Thyroid gland (tissue), 4 donors: Measurements from ENCODE around the gene MNS1. TPM values are rescaled to one million over a fixed set of nuclear protein-coding genes. Genes with fewer than 3 reads are reported as not detected.
"Not testable (repeated sequence)": the region's sequence is repeated elsewhere in the genome, so short reads cannot be mapped to it uniquely, and the experiment has no call there.

ENCODE experiments used
- DNase-seq, 2 donors: peaks; one replicate each; pipeline ENCODE4 v3.0.0-alpha.2; 2019
- H3K27ac ChIP-seq, 3 donors: fragments of 200-600 bp; sonication (generic); 1 replicate in 2 of 3; 2 replicates in 1 of 3; pipeline ENCODE4 v1.5.1; 2016 to 2019; ENCODE audit warnings: mild to moderate bottlenecking in 1 of 3, moderate library complexity in 1 of 3
- H3K27me3 ChIP-seq: fragments of 200-600 bp; sonication (generic); one replicate; pipeline ENCODE4 v1.5.1; 2019
- H3K36me3 ChIP-seq, 2 donors: fragments of 200-600 bp; sonication (generic); one replicate each; pipeline ENCODE4 v1.5.1; 2016 to 2019
- H3K4me1 ChIP-seq, 2 donors: fragments of 200-600 bp; sonication (generic); one replicate each; pipeline ENCODE4 v1.5.1; 2017 to 2019
- H3K4me3 ChIP-seq, 3 donors: fragments of 200-600 bp; sonication (generic); replicated peaks in 1 of 3; 1 replicate in 2 of 3; 2 replicates in 1 of 3; pipeline ENCODE4 v1.5.1; 2016; ENCODE audit warnings: mild to moderate bottlenecking in 1 of 3
- H3K9me3 ChIP-seq: fragments of 200-600 bp; sonication (generic); one replicate; pipeline ENCODE4 v1.5.1; 2017
- POLR2A ChIP-seq, 2 donors: fragments of 450-650 bp; IDR thresholded peaks; one replicate each; pipeline ENCODE4 v1.6.1; 2017; ENCODE audit warnings: antibody characterized with exemption in 2 of 2, mild to moderate bottlenecking in 2 of 2, moderate library complexity in 1 of 2
- WGBS, 2 donors: methylation state at CpG; one replicate each; pipeline ENCODE4 v1.1.5; 2017; 5-methylcytosine and 5-hydroxymethylcytosine counted together
- intact Hi-C: fragments of 100-400 bp; cut with DNase I; formaldehyde crosslinking; loops from one replicate; pipeline ENCODE4 v1.15.1; 2023
- total RNA-seq, 4 donors: library from RNA; depleted of rRNA; stranded (reverse); fragments of >200 nt; gene quantifications; one replicate each; pipeline ENCODE4 v1.2.3, GENCODE V29; 2016
- TF ChIP-seq, protein P1 (sequence below), 6 experiments: fragments of 200-600 bp in 3 of 6; fragments of 450-650 bp in 3 of 6; sonication (generic) in 3 of 6; IDR thresholded peaks; one replicate each; pipeline ENCODE4 v1.5.1; 2016 to 2019; ENCODE audit warnings: antibody characterized with exemption in 6 of 6, mild to moderate bottlenecking in 2 of 6, inconsistent platforms in 1 of 6, moderate library complexity in 1 of 6

Gene MNS1
- total RNA-seq, 4 donors from 2014 or later, result 0.78 to 1.6 (median 1.4) TPM

DNA sequence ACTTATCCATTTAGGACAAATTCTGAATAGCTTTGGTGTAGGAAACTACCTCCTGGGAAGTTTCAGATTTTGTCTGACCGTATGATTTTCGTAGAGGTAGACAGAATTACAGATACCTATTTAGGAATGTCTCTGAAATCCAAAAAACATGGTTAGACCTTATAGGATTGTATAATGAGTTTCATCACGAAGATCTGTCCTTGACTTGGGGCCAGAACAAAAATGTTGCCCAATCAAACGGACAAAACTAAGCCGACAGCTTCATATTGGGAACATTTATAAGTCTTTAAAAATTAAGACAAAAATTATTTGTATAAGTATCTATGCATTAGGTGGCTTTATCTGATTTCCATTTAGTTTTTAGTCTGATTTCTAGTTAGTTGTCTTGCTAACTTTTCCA, 32.6 kb downstream of the MNS1 start:
- H3K36me3 ChIP-seq, result no peaks in the 10 kb centered on the region
- intact Hi-C loops, result no loop called here
- DNase-seq, result no peak
- no peak overlapping the region for H3K4me3 ChIP-seq
- H3K27me3 ChIP-seq, result no peaks in the 10 kb centered on the region
- no peak overlapping the region for H3K27ac ChIP-seq
- TF ChIP-seq, protein P1, sequence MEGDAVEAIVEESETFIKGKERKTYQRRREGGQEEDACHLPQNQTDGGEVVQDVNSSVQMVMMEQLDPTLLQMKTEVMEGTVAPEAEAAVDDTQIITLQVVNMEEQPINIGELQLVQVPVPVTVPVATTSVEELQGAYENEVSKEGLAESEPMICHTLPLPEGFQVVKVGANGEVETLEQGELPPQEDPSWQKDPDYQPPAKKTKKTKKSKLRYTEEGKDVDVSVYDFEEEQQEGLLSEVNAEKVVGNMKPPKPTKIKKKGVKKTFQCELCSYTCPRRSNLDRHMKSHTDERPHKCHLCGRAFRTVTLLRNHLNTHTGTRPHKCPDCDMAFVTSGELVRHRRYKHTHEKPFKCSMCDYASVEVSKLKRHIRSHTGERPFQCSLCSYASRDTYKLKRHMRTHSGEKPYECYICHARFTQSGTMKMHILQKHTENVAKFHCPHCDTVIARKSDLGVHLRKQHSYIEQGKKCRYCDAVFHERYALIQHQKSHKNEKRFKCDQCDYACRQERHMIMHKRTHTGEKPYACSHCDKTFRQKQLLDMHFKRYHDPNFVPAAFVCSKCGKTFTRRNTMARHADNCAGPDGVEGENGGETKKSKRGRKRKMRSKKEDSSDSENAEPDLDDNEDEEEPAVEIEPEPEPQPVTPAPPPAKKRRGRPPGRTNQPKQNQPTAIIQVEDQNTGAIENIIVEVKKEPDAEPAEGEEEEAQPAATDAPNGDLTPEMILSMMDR (IDR thresholded peaks at IDR 0.05), result no peak
- TF ChIP-seq POLR2A (IDR thresholded peaks at IDR 0.05), result no peak
- H3K9me3 ChIP-seq, result no peaks in the 10 kb centered on the region
- no peaks in the 10 kb centered on the region for H3K4me1 ChIP-seq
- WGBS, 2 donors, result 95% methylated on average over 5 of the region's 5 CpGs

DNA sequence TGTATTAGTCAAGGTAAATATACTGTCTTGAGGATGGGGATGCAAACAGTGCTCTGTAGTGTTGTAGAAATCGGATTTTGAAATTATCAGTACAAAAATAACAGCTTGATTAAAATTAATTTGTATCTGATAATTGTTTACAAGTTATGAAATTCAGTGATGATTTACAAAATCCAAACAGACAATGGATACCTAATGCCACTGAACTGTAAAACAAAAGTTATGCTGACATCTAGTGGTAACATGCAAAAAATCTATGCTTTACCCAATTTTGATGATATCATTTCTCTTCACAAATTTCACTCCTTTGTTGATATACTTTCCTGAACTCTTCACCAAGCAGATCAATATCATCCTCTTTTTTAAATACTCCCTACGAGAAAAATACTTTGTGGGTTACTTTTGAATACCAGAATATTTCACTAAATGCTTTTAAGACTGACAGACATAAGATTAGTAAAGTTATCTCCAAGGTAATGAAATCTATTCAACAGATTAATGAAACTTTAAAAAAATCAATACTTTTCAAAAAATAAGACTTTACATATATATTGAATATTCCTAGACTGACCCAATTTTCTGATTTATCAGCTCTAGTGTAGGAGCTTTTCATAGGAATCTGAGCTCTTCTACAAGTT, 36.0 kb downstream of the MNS1 start:
- WGBS, 2 donors, result 30 to 38% methylated on average over 2 of the region's 2 CpGs
- Histone ChIP-seq H3K27ac (no peak overlapping the region), H3K9me3 (no peaks in the 10 kb centered on the region), H3K36me3 (no peaks in the 10 kb centered on the region), H3K4me3 (no peak overlapping the region), H3K4me1 (no peaks in the 10 kb centered on the region), H3K27me3 (no peaks in the 10 kb centered on the region)
- DNase-seq, result no peak
- intact Hi-C loops, result no loop called here
- TF ChIP-seq POLR2A (IDR thresholded peaks at IDR 0.05), result no peak
- TF ChIP-seq, protein P1 (IDR thresholded peaks at IDR 0.05), result peak in 5 of 6 experiments; percentile 8 to 55 (median 32)

DNA sequence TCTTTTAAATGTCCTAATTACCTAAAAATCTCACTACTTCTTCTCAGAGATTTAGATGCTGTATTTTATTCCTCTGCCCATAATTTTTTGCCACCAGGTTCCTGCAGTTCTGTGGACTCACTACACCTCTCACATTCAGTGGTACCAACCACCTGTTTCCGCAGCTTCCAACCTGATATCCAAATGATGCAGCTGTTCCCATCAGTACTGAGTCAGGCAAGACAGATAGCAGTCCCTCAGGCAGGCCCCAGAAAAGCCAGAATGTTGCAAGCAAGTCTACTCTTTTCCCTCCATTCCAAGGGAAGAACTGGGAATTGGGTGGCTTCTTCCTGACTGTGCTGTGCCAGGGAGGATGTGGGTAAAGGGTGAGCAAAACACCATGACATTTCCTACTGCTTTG, 39.0 kb downstream of the MNS1 start:
- intact Hi-C loops, result no loop called here
- no peak for DNase-seq
- Histone ChIP-seq H3K4me1 (no peaks in the 10 kb centered on the region), H3K36me3 (no peaks in the 10 kb centered on the region), H3K9me3 (no peaks in the 10 kb centered on the region), H3K4me3 (no peak overlapping the region), H3K27me3 (no peaks in the 10 kb centered on the region), H3K27ac (no peak overlapping the region)
- TF ChIP-seq POLR2A (IDR thresholded peaks at IDR 0.05), result no peak
- 100% methylated on average over 1 of the region's 1 CpG for WGBS, 2 donors

DNA sequence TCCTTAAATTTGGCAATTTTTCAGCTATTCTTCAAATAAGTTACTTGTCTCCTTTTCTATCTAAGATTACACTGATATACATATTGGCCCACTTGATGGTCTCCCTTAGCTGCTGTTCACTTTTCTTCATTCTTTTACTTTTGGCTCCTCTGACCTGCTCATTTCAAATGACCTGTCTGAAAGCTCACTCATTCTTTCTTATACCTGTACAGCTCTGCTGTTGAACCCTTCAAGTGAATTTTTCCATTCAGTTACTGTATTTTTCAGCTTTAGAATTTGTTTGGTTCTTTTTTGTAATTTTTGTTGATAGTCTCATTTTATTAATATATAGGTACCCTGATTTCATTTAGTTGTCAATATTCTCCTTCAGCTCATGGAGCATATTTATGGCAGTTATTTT, 39.7 kb downstream of the MNS1 start:
- DNase-seq, result no peak
- no peak overlapping the region for H3K27ac ChIP-seq
- H3K9me3 ChIP-seq, result no peaks in the 10 kb centered on the region
- no peaks in the 10 kb centered on the region for H3K36me3 ChIP-seq
- intact Hi-C loops, result no loop called here
- H3K27me3 ChIP-seq, result no peaks in the 10 kb centered on the region
- no peaks in the 10 kb centered on the region for H3K4me1 ChIP-seq
- no peak for TF ChIP-seq POLR2A (IDR thresholded peaks at IDR 0.05)
- TF ChIP-seq, protein P1 (IDR thresholded peaks at IDR 0.05), result no peak
- no peak overlapping the region for H3K4me3 ChIP-seq

DNA sequence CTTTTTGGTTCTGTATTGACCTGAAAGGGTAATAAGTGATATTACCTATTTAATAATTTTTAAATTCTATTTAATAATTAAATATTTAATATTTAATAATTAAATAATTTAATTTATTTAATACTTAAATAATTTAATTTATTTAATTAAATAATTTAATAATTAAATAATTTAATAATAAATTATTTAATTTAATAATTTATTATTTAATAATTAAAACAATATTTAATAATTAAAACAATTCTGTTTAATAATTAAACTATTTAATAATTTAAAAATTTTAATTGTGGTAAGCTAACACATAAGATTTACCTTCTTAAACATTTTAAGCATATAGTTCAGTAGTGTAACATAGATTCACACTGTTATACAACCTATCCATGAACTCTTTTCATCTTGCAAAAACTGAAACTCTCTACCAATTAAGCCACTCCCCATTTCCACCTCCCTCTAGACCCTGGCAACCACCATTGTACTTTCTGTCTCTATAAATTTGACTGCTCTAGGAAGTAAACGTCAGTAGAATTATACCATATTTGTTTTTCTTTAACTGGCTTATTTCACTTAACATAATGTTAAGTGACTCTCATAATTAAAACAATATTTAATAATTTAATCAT, 51.7 kb downstream of the MNS1 start:
- WGBS, 2 donors, result 91 to 94% methylated on average over 1 of the region's 1 CpG
- H3K4me3 ChIP-seq, H3K4me1 ChIP-seq, H3K27ac ChIP-seq, H3K27me3 ChIP-seq, H3K9me3 ChIP-seq, H3K36me3 ChIP-seq, intact Hi-C loops, DNase-seq: not testable (repeated sequence)

DNA sequence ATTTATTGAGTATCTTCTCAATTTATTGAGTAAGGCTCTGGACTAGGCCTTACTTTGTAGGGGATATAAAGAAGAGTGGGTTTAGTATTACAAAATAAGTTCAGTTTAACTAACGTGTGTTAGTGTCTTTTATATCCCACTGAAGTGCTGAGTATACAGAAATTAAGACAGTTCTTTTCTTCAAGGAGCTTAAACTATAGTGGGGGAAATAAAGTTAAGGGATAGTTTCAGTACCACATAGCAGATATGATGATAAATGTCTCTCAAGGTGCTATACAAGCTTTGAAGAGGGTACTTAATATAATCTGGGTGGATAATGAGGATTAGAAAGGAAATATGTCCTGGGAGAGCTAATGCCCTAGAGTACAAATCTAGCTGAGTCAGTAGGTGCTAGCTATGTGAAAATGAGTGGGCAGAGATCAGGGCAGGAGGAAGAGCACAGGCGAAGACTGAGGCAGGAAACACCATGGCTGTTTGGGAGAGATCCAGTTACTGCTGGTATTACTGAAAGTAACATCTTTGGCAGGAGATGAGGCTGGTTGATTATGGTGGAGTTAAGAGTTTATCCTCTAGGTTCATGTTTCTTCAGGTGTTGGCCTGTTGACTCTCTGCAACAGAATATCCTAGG, 53.7 kb downstream of the MNS1 start:
- intact Hi-C loops, result no loop called here
- TF ChIP-seq, protein P1 (IDR thresholded peaks at IDR 0.05), result no peak
- no peak for TF ChIP-seq POLR2A (IDR thresholded peaks at IDR 0.05)
- DNase-seq, result no peak
- Histone ChIP-seq H3K9me3 (no peaks in the 10 kb centered on the region), H3K36me3 (no peaks in the 10 kb centered on the region), H3K27ac (no peak overlapping the region), H3K27me3 (no peaks in the 10 kb centered on the region), H3K4me1 (no peaks in the 10 kb centered on the region), H3K4me3 (no peak overlapping the region)
- WGBS, 2 donors, result 86 to 87% methylated on average over 2 of the region's 2 CpGs
